ENCODE data around the gene STON2. TPM values are rescaled to one million over a fixed set of nuclear protein-coding genes. Genes with fewer than 3 reads are reported as not detected.

Gene STON2
- total and polyA plus RNA-seq, 9 donors = 9.0 to 34.5 (median 12.1) TPM

DNA sequence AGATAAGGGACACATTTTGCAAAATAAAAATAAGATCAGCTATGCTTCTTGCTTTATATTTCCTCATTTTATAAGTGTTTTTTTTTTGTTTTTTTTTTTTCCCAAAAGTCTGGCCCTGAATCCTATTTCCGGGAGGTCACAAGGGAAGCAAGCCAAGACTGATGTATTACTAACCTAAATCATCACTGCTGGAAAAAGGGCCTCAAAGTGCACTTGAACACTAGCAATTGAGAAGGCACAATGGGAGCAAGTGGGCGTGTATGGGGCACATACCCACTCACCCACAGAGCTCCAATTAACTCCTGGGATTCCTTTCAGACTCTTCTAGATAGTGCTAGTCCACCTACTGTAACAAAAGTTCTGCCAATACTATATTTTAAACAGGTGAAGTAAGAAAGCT is 58.8 kb downstream of the STON2 start:
- Histone ChIP-seq H3K27me3 (ENCODE audit: control insufficient read depth, insufficient read depth, low read length) (no peaks in the 10 kb centered on the region), H3K36me3 (ENCODE audit: control insufficient read depth, insufficient read depth, low read length) (no peaks in the 10 kb centered on the region), H3K4me3 (ENCODE audit: low read length) (no peak overlapping the region), H3K4me1 (ENCODE audit: control insufficient read depth, insufficient read depth, low read length) (peaks cover 18% of the 10 kb centered on the region), H3K9me3 (replicated peaks; ENCODE audit: control insufficient read depth, low read depth, low read length) (no peaks in the 10 kb centered on the region), H3K27ac (ENCODE audit: low read length) (peak overlapping the region; percentile 8)
- WGBS (ENCODE audit: insufficient coverage) = no CpG with 5 or more reads among the region's 2 CpGs
- DNase-seq = peak; percentile 74

DNA sequence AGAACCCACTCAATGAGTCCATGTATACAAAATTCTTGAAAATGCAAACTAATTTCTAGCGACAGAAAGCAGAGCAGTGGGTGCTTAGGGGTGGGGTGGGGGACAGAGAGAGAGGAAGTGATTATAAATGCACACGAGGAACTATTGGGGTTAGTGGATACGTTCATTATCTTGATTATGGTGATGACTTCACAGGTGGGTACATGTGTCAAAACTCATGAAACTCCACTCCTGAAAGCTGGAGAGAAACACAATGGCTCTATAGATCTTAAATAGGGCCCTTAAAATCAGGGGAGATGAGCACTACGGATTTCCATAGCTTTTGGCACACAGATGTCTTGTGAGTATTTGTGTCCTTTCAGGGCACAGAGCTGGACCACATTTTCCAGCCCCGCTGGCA is 59.9 kb downstream of the STON2 start:
- Histone ChIP-seq H3K4me3 (ENCODE audit: low read length) (no peak overlapping the region), H3K27ac (ENCODE audit: low read length) (no peak overlapping the region), H3K27me3 (ENCODE audit: control insufficient read depth, insufficient read depth, low read length) (no peaks in the 10 kb centered on the region), H3K4me1 (ENCODE audit: control insufficient read depth, insufficient read depth, low read length) (peaks cover 16% of the 10 kb centered on the region), H3K9me3 (replicated peaks; ENCODE audit: control insufficient read depth, low read depth, low read length) (no peaks in the 10 kb centered on the region), H3K36me3 (ENCODE audit: control insufficient read depth, insufficient read depth, low read length) (no peaks in the 10 kb centered on the region)
- no peak for DNase-seq
- 74% methylated on average over 3 of the region's 5 CpGs for WGBS (ENCODE audit: insufficient coverage)

DNA sequence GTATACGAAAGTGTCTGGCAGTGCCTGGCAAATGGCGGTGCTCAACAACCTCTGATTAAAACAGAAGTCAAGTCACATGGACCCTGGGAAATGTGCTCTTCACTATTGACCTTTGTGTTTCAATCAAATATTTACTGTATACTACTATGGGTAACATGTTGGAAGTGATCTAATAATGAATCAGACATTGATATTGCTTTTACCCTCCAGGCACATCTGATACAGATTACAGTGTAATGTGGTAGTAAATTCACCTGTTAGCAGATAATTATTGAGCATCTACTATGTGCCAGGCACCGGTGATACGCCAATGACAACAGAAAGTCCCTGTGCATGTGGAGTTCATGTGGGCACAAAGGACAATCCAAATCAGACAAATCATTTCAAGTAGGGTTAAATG is 63.1 kb downstream of the STON2 start:
- no peak for DNase-seq
- WGBS (ENCODE audit: insufficient coverage) = no CpG with 5 or more reads among the region's 4 CpGs
- H3K27me3 ChIP-seq (ENCODE audit: control insufficient read depth, insufficient read depth, low read length) = no peaks in the 10 kb centered on the region
- no peaks in the 10 kb centered on the region for H3K9me3 ChIP-seq (replicated peaks; ENCODE audit: control insufficient read depth, low read depth, low read length)
- H3K4me3 ChIP-seq (ENCODE audit: low read length) = no peak overlapping the region
- no peak overlapping the region for H3K27ac ChIP-seq (ENCODE audit: low read length)
- peaks cover 5% of the 10 kb centered on the region for H3K4me1 ChIP-seq (ENCODE audit: control insufficient read depth, insufficient read depth, low read length)
- no peaks in the 10 kb centered on the region for H3K36me3 ChIP-seq (ENCODE audit: control insufficient read depth, insufficient read depth, low read length)

DNA sequence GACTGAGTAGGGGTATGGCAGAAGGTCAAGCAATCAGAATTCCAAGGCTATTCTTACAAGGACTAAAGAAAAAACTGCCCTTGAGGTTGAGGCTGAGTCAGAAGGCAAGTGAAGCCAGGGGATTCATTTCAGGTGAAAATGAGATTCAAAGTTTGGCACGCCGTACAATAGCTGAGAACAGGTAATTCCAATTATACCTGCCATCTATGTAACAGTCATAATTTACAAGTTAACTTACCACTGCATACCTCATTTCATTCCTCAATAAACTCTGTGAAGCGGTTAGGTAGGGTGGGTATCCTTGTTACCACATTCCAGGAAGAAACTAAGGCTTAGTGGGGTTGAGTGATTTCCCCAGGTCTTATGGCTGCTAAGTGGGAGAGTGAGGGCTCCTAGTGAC is 64.1 kb downstream of the STON2 start:
- no peak for DNase-seq
- Histone ChIP-seq H3K4me3 (ENCODE audit: low read length) (no peak overlapping the region), H3K36me3 (ENCODE audit: control insufficient read depth, insufficient read depth, low read length) (no peaks in the 10 kb centered on the region), H3K9me3 (replicated peaks; ENCODE audit: control insufficient read depth, low read depth, low read length) (no peaks in the 10 kb centered on the region), H3K27ac (ENCODE audit: low read length) (no peak overlapping the region), H3K4me1 (ENCODE audit: control insufficient read depth, insufficient read depth, low read length) (peaks cover 9% of the 10 kb centered on the region), H3K27me3 (ENCODE audit: control insufficient read depth, insufficient read depth, low read length) (no peaks in the 10 kb centered on the region)
- WGBS (ENCODE audit: insufficient coverage) = no CpG with 5 or more reads among the region's 3 CpGs

DNA sequence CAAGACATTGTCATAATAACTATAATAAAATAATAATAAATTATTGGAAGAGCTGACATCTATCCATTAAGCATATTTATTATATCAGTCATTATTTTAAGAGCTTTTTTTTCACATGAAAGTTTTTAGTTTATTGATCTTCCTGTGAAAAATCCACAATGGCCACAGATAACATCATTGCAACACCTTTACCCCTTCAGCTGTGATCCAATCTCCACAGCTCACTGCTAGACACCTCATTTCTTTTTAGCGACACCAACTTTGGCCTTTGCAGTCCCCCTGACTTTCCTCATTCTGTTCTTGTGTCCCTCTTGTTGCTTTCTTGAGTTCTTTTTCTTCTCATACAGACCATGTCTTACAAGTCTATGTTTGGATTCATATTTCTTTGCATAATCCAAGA is 67.4 kb downstream of the STON2 start:
- H3K36me3 ChIP-seq (ENCODE audit: control insufficient read depth, insufficient read depth, low read length) = no peaks in the 10 kb centered on the region
- H3K4me1 ChIP-seq (ENCODE audit: control insufficient read depth, insufficient read depth, low read length) = peaks cover 9% of the 10 kb centered on the region
- H3K27ac ChIP-seq (ENCODE audit: low read length) = no peak overlapping the region
- WGBS (ENCODE audit: insufficient coverage) = 82% methylated on average over 1 of the region's 1 CpG
- DNase-seq = no peak
- no peaks in the 10 kb centered on the region for H3K27me3 ChIP-seq (ENCODE audit: control insufficient read depth, insufficient read depth, low read length)
- H3K9me3 ChIP-seq (replicated peaks; ENCODE audit: control insufficient read depth, low read depth, low read length) = no peaks in the 10 kb centered on the region
- H3K4me3 ChIP-seq (ENCODE audit: low read length) = no peak overlapping the region

DNA sequence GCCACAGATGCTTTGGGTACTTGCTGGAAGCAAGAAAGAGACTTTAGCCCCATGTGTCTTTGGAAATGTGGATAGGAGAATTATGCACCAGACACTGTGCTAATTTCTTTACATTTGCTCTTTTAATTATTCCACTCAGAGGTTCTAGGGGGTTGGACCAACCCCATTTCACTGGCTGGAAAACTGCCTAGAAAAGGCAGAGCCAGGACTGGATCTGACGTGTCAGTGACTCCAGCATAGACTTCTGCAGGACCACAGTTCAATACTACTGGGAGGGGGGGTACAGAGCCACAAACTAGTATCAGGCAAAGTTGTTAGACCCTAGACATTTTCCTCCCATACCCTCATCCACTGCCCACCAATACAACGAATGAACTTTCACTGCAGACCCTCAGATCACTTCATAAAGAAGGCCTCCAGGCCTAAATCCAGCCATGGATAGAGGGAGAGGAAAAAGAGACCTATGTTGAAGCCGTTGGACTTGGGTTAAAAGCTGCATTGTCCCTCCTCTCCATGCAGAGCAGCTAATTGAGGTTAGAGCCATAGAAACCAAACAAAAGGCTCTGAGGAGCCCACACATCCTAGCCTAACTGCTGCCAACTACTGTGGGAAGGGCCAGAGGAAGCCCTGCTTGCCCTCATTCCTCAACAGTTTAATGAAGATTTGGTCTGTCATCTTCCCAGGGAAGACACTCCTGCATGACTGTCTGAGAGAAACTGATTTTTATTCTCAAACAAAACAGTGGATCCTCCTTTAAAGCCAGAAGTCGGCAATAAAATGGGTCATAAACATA is 68.7 kb downstream of the STON2 start:
- WGBS (ENCODE audit: insufficient coverage) = 57% methylated on average over 1 of the region's 4 CpGs
- Histone ChIP-seq H3K27me3 (ENCODE audit: control insufficient read depth, insufficient read depth, low read length) (no peaks in the 10 kb centered on the region), H3K9me3 (replicated peaks; ENCODE audit: control insufficient read depth, low read depth, low read length) (no peaks in the 10 kb centered on the region), H3K4me3 (ENCODE audit: low read length) (no peak overlapping the region), H3K27ac (ENCODE audit: low read length) (no peak overlapping the region), H3K36me3 (ENCODE audit: control insufficient read depth, insufficient read depth, low read length) (no peaks in the 10 kb centered on the region), H3K4me1 (ENCODE audit: control insufficient read depth, insufficient read depth, low read length) (peaks cover 9% of the 10 kb centered on the region)
- DNase-seq = no peak

DNA sequence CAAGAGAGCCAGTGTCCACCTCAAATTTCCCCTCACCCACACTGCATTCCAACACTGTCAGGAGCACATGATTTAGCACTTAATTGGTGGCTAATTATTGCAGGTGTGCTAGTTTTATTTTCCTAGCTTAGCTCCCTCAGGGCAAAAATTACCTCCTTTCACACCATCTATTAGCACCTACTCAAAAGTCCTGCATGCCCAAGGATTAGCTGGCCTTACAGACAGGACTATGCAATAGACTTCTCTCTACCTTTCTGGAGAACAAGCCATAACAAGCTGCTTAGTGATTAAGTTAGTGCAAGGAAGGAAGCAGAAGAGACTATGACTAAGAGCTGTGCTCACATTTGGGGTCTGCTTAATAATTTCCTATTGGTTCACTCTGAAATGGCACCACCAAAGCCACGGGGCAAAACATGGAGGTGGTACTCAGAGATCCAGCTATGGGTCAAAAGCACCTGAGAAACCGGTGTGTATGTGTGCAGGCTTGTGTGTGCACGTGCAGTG is 69.5 kb downstream of the STON2 start:
- no peak for DNase-seq
- Histone ChIP-seq H3K9me3 (replicated peaks; ENCODE audit: control insufficient read depth, low read depth, low read length) (no peaks in the 10 kb centered on the region), H3K4me3 (ENCODE audit: low read length) (no peak overlapping the region), H3K4me1 (ENCODE audit: control insufficient read depth, insufficient read depth, low read length) (peaks cover 9% of the 10 kb centered on the region), H3K27me3 (ENCODE audit: control insufficient read depth, insufficient read depth, low read length) (no peaks in the 10 kb centered on the region), H3K27ac (ENCODE audit: low read length) (no peak overlapping the region), H3K36me3 (ENCODE audit: control insufficient read depth, insufficient read depth, low read length) (no peaks in the 10 kb centered on the region)
- 71% methylated on average over 2 of the region's 3 CpGs for WGBS (ENCODE audit: insufficient coverage)

DNA sequence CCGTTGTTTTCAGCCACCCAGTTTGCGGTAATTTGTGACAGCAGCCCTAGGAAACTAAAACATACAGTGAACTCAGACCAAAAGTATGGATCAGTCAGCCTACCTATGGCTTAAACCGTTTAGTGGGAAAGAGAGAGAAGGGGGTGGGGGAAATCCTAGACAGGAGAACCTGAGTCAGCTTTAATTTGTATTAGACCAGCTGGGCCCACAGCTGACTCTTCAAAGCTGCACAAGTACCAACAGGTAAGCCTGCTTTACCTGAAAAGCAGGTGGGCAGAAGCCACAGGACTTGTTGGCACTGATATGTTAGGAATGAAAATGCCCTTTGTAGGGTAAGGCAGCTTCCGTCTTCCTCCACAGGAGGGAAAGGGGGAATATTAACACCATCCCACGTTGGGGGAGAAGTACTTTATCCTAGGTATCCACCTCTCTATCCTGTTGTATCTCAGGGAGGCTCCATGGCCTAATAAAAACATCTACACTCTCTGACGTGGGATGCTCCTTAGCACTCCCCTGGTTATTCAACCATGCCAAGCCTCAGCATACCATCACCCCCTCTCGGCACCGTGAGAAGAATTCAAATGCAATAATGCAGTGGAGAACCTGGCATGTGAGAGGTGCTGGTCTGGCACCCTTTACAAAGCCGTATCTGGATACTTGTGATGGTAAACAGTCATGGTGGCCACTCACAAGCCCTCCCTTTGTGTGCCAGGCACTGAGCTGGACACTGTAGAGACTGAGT is 70.3 kb downstream of the STON2 start:
- WGBS (ENCODE audit: insufficient coverage) = 100% methylated on average over 1 of the region's 9 CpGs
- H3K27me3 ChIP-seq (ENCODE audit: control insufficient read depth, insufficient read depth, low read length) = no peaks in the 10 kb centered on the region
- no peak overlapping the region for H3K4me3 ChIP-seq (ENCODE audit: low read length)
- H3K4me1 ChIP-seq (ENCODE audit: control insufficient read depth, insufficient read depth, low read length) = peaks cover 9% of the 10 kb centered on the region
- no peak for DNase-seq
- no peak overlapping the region for H3K27ac ChIP-seq (ENCODE audit: low read length)
- H3K9me3 ChIP-seq (replicated peaks; ENCODE audit: control insufficient read depth, low read depth, low read length) = no peaks in the 10 kb centered on the region
- no peaks in the 10 kb centered on the region for H3K36me3 ChIP-seq (ENCODE audit: control insufficient read depth, insufficient read depth, low read length)

DNA sequence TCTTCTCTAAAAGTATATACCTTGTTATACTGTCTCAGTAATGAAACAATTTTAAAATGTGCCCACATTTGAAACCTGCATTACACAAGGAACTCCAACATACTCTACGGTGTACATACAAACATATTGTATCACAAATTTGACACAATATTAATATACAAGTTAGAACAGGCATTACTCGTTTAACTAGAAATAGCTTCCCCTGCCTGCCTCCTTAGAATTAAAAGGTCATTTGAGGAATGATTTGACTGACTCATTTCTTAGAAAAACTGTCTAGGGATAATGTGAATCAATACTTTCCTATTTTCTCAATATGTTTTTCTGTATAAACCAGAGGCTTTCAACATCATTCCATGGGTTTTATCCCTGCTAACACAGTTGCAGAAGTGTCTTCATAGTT is 73.7 kb downstream of the STON2 start:
- Histone ChIP-seq H3K4me3 (ENCODE audit: low read length) (no peak overlapping the region), H3K9me3 (replicated peaks; ENCODE audit: control insufficient read depth, low read depth, low read length) (no peaks in the 10 kb centered on the region), H3K36me3 (ENCODE audit: control insufficient read depth, insufficient read depth, low read length) (no peaks in the 10 kb centered on the region), H3K27me3 (ENCODE audit: control insufficient read depth, insufficient read depth, low read length) (no peaks in the 10 kb centered on the region), H3K4me1 (ENCODE audit: control insufficient read depth, insufficient read depth, low read length) (peaks cover 7% of the 10 kb centered on the region), H3K27ac (ENCODE audit: low read length) (no peak overlapping the region)
- whole genome bisulfite sequencing (ENCODE audit: insufficient coverage) = no CpG with 5 or more reads among the region's 2 CpGs
- DNase-seq = no peak

DNA sequence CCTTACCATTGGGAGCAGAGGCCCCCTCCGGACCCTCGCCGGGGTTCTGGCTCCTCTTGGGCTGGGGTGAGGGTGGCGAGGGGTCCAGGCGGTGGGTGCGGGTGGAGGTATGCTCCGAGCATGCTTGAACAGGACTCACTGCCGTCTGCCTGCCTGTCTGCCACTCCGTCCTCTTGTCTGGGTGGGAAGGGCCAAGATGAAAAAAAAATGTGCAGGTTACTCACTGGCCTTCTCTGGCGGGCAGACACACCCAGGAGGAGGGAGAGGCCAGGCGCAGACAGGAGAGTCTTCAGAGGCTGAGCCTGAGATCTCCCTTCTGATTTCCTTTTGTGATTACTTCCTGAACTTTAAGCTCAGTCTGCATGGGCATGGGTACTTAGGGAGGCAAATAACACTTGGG is 76.1 kb downstream of the STON2 start:
- no peak overlapping the region for H3K4me3 ChIP-seq (ENCODE audit: low read length)
- no peaks in the 10 kb centered on the region for H3K9me3 ChIP-seq (replicated peaks; ENCODE audit: control insufficient read depth, low read depth, low read length)
- no peak overlapping the region for H3K27ac ChIP-seq (ENCODE audit: low read length)
- 29% methylated on average over 8 of the region's 11 CpGs for WGBS (ENCODE audit: insufficient coverage)
- no peaks in the 10 kb centered on the region for H3K27me3 ChIP-seq (ENCODE audit: control insufficient read depth, insufficient read depth, low read length)
- no peaks in the 10 kb centered on the region for H3K36me3 ChIP-seq (ENCODE audit: control insufficient read depth, insufficient read depth, low read length)
- no peak for DNase-seq
- peaks cover 3% of the 10 kb centered on the region for H3K4me1 ChIP-seq (ENCODE audit: control insufficient read depth, insufficient read depth, low read length)

All from muscle of leg (tissue), 11 donors.